NCI-H1092 (cell line): ENCODE data around the gene TSC22D1.
"Not testable (repeated sequence)": the region's sequence is repeated elsewhere in the genome, so short reads cannot be mapped to it uniquely, and the experiment has no call there.

Experiments
- DNase-seq: peaks from one replicate; lab custom pipeline; 2025; lab: John Stamatoyannopoulos, UW

Gene TSC22D1

GRCh38 chr13:44506251-44506650 is 69.9 kb downstream of the TSC22D1 start:
- no peak for DNase-seq

GRCh38 chr13:44504116-44504515 is 72.0 kb downstream of the TSC22D1 start:
- DNase-seq: no peak

- no peak for DNase-seq
Observed at GRCh38 chr13:44498969-44499368, 77.2 kb downstream of the TSC22D1 start.

- DNase-seq: no peak
Observed at GRCh38 chr13:44498502-44498901, 77.6 kb downstream of the TSC22D1 start.

- DNase-seq: no peak
Observed at GRCh38 chr13:44497801-44498200, 78.3 kb downstream of the TSC22D1 start.

GRCh38 chr13:44493213-44493812 is 82.8 kb downstream of the TSC22D1 start:
- DNase-seq: no peak

- no peak for DNase-seq
Observed at GRCh38 chr13:44489751-44490150, 86.4 kb downstream of the TSC22D1 start.

GRCh38 chr13:44487989-44488388 is 88.1 kb downstream of the TSC22D1 start:
- DNase-seq: no peak

GRCh38 chr13:44484562-44485138 is 91.5 kb downstream of the TSC22D1 start:
- DNase-seq: no peak

- no peak for DNase-seq
Observed at GRCh38 chr13:44474122-44474910, 101.8 kb downstream of the TSC22D1 start.

- no peak for DNase-seq
Observed at GRCh38 chr13:44471686-44472085, 104.4 kb downstream of the TSC22D1 start.

- no peak for DNase-seq
Observed at GRCh38 chr13:44470638-44471562, 105.2 kb downstream of the TSC22D1 start.

GRCh38 chr13:44468874-44469273 is 107.3 kb downstream of the TSC22D1 start:
- DNase-seq: no peak

- DNase-seq: no peak
Observed at GRCh38 chr13:44465318-44465717, 110.8 kb downstream of the TSC22D1 start.

- no peak for DNase-seq
Observed at GRCh38 chr13:44464471-44464870, 111.7 kb downstream of the TSC22D1 start.

GRCh38 chr13:44463759-44464158 is 112.4 kb downstream of the TSC22D1 start:
- DNase-seq: no peak

GRCh38 chr13:44459674-44460073 is 116.5 kb downstream of the TSC22D1 start:
- DNase-seq: no peak

GRCh38 chr13:44458313-44458975 is 117.7 kb downstream of the TSC22D1 start:
- no peak for DNase-seq

GRCh38 chr13:44456212-44456611 is 119.9 kb downstream of the TSC22D1 start:
- DNase-seq: not testable (repeated sequence)

- no peak for DNase-seq
Observed at GRCh38 chr13:44455769-44456168, 120.4 kb downstream of the TSC22D1 start.

GRCh38 chr13:44453881-44454280 is 122.2 kb downstream of the TSC22D1 start:
- DNase-seq: no peak

GRCh38 chr13:44453069-44453468 is 123.1 kb downstream of the TSC22D1 start:
- DNase-seq: no peak
